GM12878 (cell line): ENCODE measurements around the gene FOSL1. TPM values are rescaled to one million over a fixed set of nuclear protein-coding genes. Genes with fewer than 3 reads are reported as not detected.

Experiments used
- BCL3 ChIP-seq: IDR thresholded peaks from 2 replicates; pipeline ENCODE4 v1.6.1; 2011; ENCODE audit warnings: borderline replicate concordance, low read depth, mild to moderate bottlenecking, moderate library complexity, low read length; ENCODE audit not compliant: insufficient read depth, poor library complexity, severe bottlenecking
- BCLAF1 ChIP-seq: fragments of 450-650 bp; IDR thresholded peaks from 2 replicates; pipeline ENCODE4 v1.6.1; 2017; ENCODE audit warnings: antibody characterized with exemption, mild to moderate bottlenecking, moderate library complexity
- BHLHE40 ChIP-seq, 2 experiments: fragments of 450-650 bp in 1 of 2; IDR thresholded peaks; 2 replicates each; pipeline ENCODE4 v1.6.1; 2011 to 2017; ENCODE audit warnings: low read depth in 2 of 2, borderline replicate concordance in 1 of 2, improper control_type of control experiment in 1 of 2, low read length in 1 of 2, mild to moderate bottlenecking in 1 of 2
- CBX5 ChIP-seq: sonication (generic); IDR thresholded peaks from 2 replicates; pipeline ENCODE4 v1.6.1; 2016; ENCODE audit warnings: low read depth, moderate library complexity, mild to moderate bottlenecking, inconsistent platforms
- E4F1 ChIP-seq: fragments of 450-650 bp; IDR thresholded peaks from 2 replicates; pipeline ENCODE4 v1.6.1; 2018; ENCODE audit warnings: borderline replicate concordance, mild to moderate bottlenecking; ENCODE audit not compliant: partially characterized antibody
- EED ChIP-seq: sonication (generic); IDR thresholded peaks from 2 replicates; pipeline ENCODE4 v1.6.1; 2016; ENCODE audit warnings: antibody characterized with exemption, low read depth
- KDM1A ChIP-seq: fragments of 200-600 bp; sonication (generic); IDR thresholded peaks from 2 replicates; pipeline ENCODE4 v1.6.1; 2016; ENCODE audit warnings: borderline replicate concordance
- RAD21 ChIP-seq: IDR thresholded peaks from 2 replicates; pipeline ENCODE4 v1.6.1; 2011; ENCODE audit warnings: mild to moderate bottlenecking, low read depth, low read length, moderate library complexity; ENCODE audit not compliant: insufficient read depth
- SMARCA5 ChIP-seq: fragments of 450-650 bp; IDR thresholded peaks from 2 replicates; pipeline ENCODE4 v1.6.1; 2017; ENCODE audit warnings: mild to moderate bottlenecking
- STAT1 ChIP-seq: fragments of 450-650 bp; conservative IDR thresholded peaks from 2 replicates; pipeline ENCODE4 v1.6.1; 2014; ENCODE audit warnings: antibody characterized with exemption, mild to moderate bottlenecking
- STAT3 ChIP-seq: IDR thresholded peaks from 2 replicates; pipeline ENCODE4 v1.6.1; 2011; ENCODE audit warnings: low read depth, low read length, improper control_type of control experiment
- TCF7 ChIP-seq: IDR thresholded peaks from 2 replicates; pipeline ENCODE4 v1.6.1; 2014; ENCODE audit warnings: antibody characterized with exemption, borderline replicate concordance
- WRNIP1 ChIP-seq: IDR thresholded peaks from 2 replicates; pipeline ENCODE4 v1.6.1; 2011; ENCODE audit warnings: low read depth, low read length, improper control_type of control experiment, borderline replicate concordance
- ZBED1 ChIP-seq: IDR thresholded peaks from 2 replicates; pipeline ENCODE4 v1.6.1; 2016; ENCODE audit warnings: borderline replicate concordance
- ZBTB4 ChIP-seq: fragments of 450-650 bp; formaldehyde crosslinking; IDR thresholded peaks from 2 replicates; pipeline ENCODE4 v1.4.0; 2022; ENCODE audit warnings: mild to moderate bottlenecking, moderate library complexity
- polyA plus RNA-seq, 11 experiments: library from polyadenylated mRNA; depleted of rRNA in 4 of 11; unstranded in 6 of 11; stranded (reverse) in 5 of 11; fragments of >200 nt; fragmentation: Nextera tagmentation in 4 of 11; fragmentation: Illumina TruSeq in 1 of 11; extraction: Ambion mirVana in 4 of 11; extraction: Trizol in 1 of 11; gene quantifications; 1 replicate in 1 of 11; 2 replicates in 10 of 11; pipeline versions ENCODE4 v1.2.1 to v1.2.3, GENCODE V29; 2011 to 2016; ENCODE audit warnings: inconsistent platforms in 2 of 11, missing spikeins in 2 of 11, low read depth in 1 of 11
- total RNA-seq, 4 experiments: library from RNA; depleted of rRNA in 3 of 4; stranded (reverse); fragments of >200 nt in 3 of 4; fragmentation: Illumina TruSeq in 1 of 4; extraction: Trizol in 1 of 4; gene quantifications; 2 replicates each; pipeline versions ENCODE4 v1.2.1 to v1.2.3, GENCODE V29; 2013 to 2021
- TF ChIP-seq, protein P1 (sequence below): fragments of 450-650 bp; IDR thresholded peaks from 2 replicates; pipeline ENCODE4 v1.6.1; 2017; ENCODE audit warnings: low read depth, mild to moderate bottlenecking, moderate library complexity

Gene FOSL1
- total and polyA plus RNA-seq, 10 of the 15 experiments (the other 5 are each of a cell fraction or from before 2014, with no cell fraction given): 0.82 to 5.4 (median 2.1) TPM

DNA sequence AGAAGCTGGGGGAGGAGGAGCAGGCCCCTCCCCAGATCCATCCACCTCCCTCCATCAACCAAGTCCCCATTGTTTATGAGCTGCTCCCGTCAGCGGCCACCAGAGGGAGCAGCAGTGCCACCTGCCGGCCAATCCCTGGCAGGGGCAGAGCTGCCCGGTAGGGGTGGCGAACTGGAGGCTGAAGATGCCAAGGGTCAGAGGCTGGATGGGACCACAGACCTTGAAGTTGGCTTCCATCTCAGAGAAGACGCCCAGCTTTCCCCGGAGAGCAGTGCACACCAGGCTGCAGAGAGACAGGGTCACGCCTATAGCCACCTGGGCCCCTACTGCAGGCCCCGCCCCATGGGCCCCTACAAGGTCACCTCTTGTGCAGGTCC lies 15.5 kb downstream of the FOSL1 start (continued):
- TF ChIP-seq, protein P1, sequence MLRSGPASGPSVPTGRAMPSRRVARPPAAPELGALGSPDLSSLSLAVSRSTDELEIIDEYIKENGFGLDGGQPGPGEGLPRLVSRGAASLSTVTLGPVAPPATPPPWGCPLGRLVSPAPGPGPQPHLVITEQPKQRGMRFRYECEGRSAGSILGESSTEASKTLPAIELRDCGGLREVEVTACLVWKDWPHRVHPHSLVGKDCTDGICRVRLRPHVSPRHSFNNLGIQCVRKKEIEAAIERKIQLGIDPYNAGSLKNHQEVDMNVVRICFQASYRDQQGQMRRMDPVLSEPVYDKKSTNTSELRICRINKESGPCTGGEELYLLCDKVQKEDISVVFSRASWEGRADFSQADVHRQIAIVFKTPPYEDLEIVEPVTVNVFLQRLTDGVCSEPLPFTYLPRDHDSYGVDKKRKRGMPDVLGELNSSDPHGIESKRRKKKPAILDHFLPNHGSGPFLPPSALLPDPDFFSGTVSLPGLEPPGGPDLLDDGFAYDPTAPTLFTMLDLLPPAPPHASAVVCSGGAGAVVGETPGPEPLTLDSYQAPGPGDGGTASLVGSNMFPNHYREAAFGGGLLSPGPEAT: no peak
- TF ChIP-seq SMARCA5 (peak; percentile 86), KDM1A (no peak), STAT3 (no peak), STAT1 (no peak), BCLAF1 (no peak), ZBTB4 (CRISPR knock-in tag) (no peak), RAD21 (peak; percentile 93), WRNIP1 (no peak), E4F1 (no peak), EED (no peak), BHLHE40 (IDR thresholded peaks at IDR 0.05; ENCODE audit: borderline replicate concordance in 1 of 2, low read depth in 2 of 2, low read length in 1 of 2) (peak in 1 of 2 experiments; percentile 36; a peak in 1 of 4 replicates), CBX5 (no peak), BCL3 (no peak), ZBED1 (no peak), TCF7 (no peak)
